Thyroid gland (tissue), 4 donors: Measurements from ENCODE around the gene HSD3B7.

Experiments used
- POLR2A ChIP-seq, 2 donors: fragments of 450-650 bp; IDR thresholded peaks; one replicate each; pipeline ENCODE4 v1.6.1; 2017; ENCODE audit warnings: antibody characterized with exemption in 2 of 2, mild to moderate bottlenecking in 2 of 2, moderate library complexity in 1 of 2
- TF ChIP-seq, protein P1 (sequence below), 6 experiments: fragments of 200-600 bp in 3 of 6; fragments of 450-650 bp in 3 of 6; sonication (generic) in 3 of 6; IDR thresholded peaks; one replicate each; pipeline ENCODE4 v1.5.1; 2016 to 2019; ENCODE audit warnings: antibody characterized with exemption in 6 of 6, mild to moderate bottlenecking in 2 of 6, inconsistent platforms in 1 of 6, moderate library complexity in 1 of 6

GRCh38 chr16:31031276-31031675 lies 46.3 kb downstream of the HSD3B7 start:
- TF ChIP-seq POLR2A (IDR thresholded peaks at IDR 0.05), result no peak
- TF ChIP-seq, protein P1, sequence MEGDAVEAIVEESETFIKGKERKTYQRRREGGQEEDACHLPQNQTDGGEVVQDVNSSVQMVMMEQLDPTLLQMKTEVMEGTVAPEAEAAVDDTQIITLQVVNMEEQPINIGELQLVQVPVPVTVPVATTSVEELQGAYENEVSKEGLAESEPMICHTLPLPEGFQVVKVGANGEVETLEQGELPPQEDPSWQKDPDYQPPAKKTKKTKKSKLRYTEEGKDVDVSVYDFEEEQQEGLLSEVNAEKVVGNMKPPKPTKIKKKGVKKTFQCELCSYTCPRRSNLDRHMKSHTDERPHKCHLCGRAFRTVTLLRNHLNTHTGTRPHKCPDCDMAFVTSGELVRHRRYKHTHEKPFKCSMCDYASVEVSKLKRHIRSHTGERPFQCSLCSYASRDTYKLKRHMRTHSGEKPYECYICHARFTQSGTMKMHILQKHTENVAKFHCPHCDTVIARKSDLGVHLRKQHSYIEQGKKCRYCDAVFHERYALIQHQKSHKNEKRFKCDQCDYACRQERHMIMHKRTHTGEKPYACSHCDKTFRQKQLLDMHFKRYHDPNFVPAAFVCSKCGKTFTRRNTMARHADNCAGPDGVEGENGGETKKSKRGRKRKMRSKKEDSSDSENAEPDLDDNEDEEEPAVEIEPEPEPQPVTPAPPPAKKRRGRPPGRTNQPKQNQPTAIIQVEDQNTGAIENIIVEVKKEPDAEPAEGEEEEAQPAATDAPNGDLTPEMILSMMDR (IDR thresholded peaks at IDR 0.05), result no peak
